Right lobe of liver (tissue), 6 donors: Measurements from ENCODE around the gene GIGYF1. TPM values are rescaled to one million over a fixed set of nuclear protein-coding genes. Genes with fewer than 3 reads are reported as not detected.

ENCODE experiments used
- ATAC-seq, 4 donors: fragments of 200-7000 bp; cut with Tn5 transposase; one replicate each; pipeline ENCODE4 v1.9.1; 2020; ENCODE audit warnings: mild to moderate bottlenecking in 4 of 4, moderate library complexity in 4 of 4
- DNase-seq, 3 donors: peaks; one replicate each; pipeline ENCODE4 v3.0.0-alpha.2; 2020
- H3K27ac ChIP-seq, 3 donors: fragments of 200-600 bp; one replicate each; pipeline ENCODE4 v1.8.0; 2022
- H3K27me3 ChIP-seq, 2 donors: fragments of 200-600 bp; one replicate each; pipeline ENCODE4 v1.8.0; 2022
- H3K36me3 ChIP-seq, 4 donors: fragments of 200-600 bp; sonication (generic) in 1 of 4; one replicate each; pipeline versions ENCODE4 v1.5.1 to v1.8.0; 2017 to 2022; ENCODE audit warnings: control low read depth in 1 of 4
- H3K4me1 ChIP-seq, 4 donors: fragments of 200-600 bp; sonication (generic) in 1 of 4; one replicate each; pipeline versions ENCODE4 v1.5.1 to v1.8.0; 2017 to 2022; ENCODE audit warnings: control low read depth in 1 of 4
- H3K4me3 ChIP-seq, 3 donors: fragments of 200-600 bp; one replicate each; pipeline ENCODE4 v1.8.0; 2022
- H3K9me3 ChIP-seq, 4 donors: fragments of 200-600 bp; sonication (generic) in 1 of 4; one replicate each; pipeline versions ENCODE4 v1.5.1 to v1.8.0; 2017 to 2022; ENCODE audit warnings: control low read depth in 1 of 4
- CTCF ChIP-seq, 4 donors: fragments of 200-600 bp in 3 of 4; fragments of 450-650 bp in 1 of 4; IDR thresholded peaks; one replicate each; pipeline versions ENCODE4 v1.5.1 to v1.8.0; 2016 to 2022; ENCODE audit warnings: antibody characterized with exemption in 4 of 4, mild to moderate bottlenecking in 2 of 4
- POLR2A ChIP-seq: fragments of 450-650 bp; IDR thresholded peaks from one replicate; pipeline ENCODE4 v1.6.1; 2017; ENCODE audit warnings: antibody characterized with exemption, mild to moderate bottlenecking
- WGBS: methylation state at CpG from one replicate; pipeline ENCODE4 v1.1.6; 2018; ENCODE audit warnings: low coverage, low lambda C conversion rate; ENCODE audit not compliant: insufficient coverage; ENCODE audit errors: missing lambda C conversion rate; 5-methylcytosine and 5-hydroxymethylcytosine counted together
- intact Hi-C, 2 donors: fragments of 100-400 bp; cut with DNase I; formaldehyde crosslinking; loops; one replicate each; pipeline versions ENCODE4 v1.11.2 to v1.14.1; 2022
- total RNA-seq, 6 experiments: library from RNA; depleted of rRNA in 2 of 6; stranded (reverse); fragments of >200 nt in 2 of 6; fragmentation: NEBNext Ultra II Directional in 3 of 6; extraction: Animal tissue kit (Norgen Biotek cat#: 25700) in 3 of 6; gene quantifications; one replicate each; pipeline versions ENCODE4 v1.1.0 to v1.2.4, GENCODE V29; 2016 to 2023
- donor health status: DM: no; HTN: yes; CAD: no.
- donor health status: DM: no; HTN: no; CAD: no.
- donor health status: DM: no; HTN: no; CAD: no.
- donor health status: DM: no; HTN: yes; CAD: no.
- donor health status: DM: no; HTN: yes; CAD: no.

Gene GIGYF1
- total RNA-seq, 6 experiments from 2014 or later, result 6.6 to 25.1 (median 15.5) TPM

- DNase-seq, result peak; percentile 65 to 79 (median 67)
- intact Hi-C loops, result no loop called here
- 13% methylated on average over 26 of the region's 63 CpGs for WGBS
- no peak for TF ChIP-seq CTCF (IDR thresholded peaks at IDR 0.05)
- no peak within 1 kb of the TSS for H3K4me3 ChIP-seq
- H3K4me1 ChIP-seq, result peaks cover 0 to 4% (median 0%) of the 10 kb centered on the region in 4 donors
- no peaks in the 10 kb centered on the region for H3K36me3 ChIP-seq
- no peaks in the 10 kb centered on the region for H3K27me3 ChIP-seq
- no peaks in the 10 kb centered on the region for H3K9me3 ChIP-seq
- ATAC-seq, result peak; percentile 74 to 94 (median 83)
- no peak within 1 kb of the TSS for H3K27ac ChIP-seq
Measured at GRCh38 chr7:100655908-100656674, 38.0 kb downstream of the GIGYF1 start, which contains the start of gene ACTL6B. Gene ACTL6B (minus strand): TSS chr7:100656448. CDS start chr7:100656354, 94 bp downstream.

DNA sequence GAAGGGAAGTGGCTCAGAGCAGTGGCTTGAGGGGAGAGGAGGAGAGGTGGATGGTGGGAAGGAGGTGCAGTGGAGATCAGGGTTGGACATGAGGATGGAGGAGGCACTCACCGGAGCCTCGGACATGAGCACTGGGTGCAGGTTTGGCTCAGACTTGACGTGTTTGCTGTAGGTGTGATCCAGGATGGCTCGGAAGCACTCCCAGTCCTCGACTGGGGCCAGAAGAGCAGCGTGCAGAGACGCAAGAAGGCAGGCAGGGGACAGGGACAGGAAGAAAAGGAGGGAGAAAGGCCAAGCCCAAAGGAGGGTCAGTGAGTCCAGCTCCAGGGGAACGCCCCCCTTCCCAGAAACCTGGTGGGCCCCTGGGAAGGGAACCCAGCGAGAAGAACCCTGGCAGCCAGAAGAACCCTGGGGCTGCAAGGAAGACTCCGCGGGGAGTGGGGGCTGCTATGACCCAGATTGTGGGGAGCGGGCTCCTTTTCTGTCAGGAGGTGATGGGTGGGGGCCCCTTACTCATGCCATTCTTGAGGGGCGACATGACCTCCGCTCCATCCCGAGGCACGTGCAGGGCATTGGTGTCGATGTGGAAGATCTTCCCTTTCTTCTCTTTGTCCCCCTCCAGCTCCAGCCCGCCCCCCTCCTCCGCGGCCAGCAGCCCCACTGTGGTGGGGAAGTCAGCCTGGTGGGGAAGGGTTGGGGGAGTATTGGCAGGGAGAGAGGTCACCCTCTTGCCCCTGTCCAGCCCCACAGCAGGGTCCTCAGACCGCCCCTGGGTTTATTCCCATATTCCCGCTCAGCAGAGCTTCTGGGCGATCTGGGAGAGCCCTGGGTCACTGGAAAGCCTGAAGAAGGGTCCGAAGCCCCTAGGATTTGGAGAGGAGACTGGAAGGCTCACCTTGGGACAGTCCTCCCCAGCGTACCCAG, 38.9 kb downstream of the GIGYF1 start:
- no peak for TF ChIP-seq POLR2A
- no peak for TF ChIP-seq CTCF (IDR thresholded peaks at IDR 0.05)
- intact Hi-C loops, result no loop called here

GRCh38 chr7:100649826-100650565, 44.1 kb downstream of the GIGYF1 start:
- no peak for DNase-seq
- Histone ChIP-seq H3K9me3 (no peaks in the 10 kb centered on the region), H3K27me3 (no peaks in the 10 kb centered on the region), H3K4me1 (peaks cover 0 to 4% (median under 1%) of the 10 kb centered on the region in 4 donors), H3K36me3 (no peaks in the 10 kb centered on the region), H3K4me3 (no peak overlapping the region), H3K27ac (no peak overlapping the region)
- ATAC-seq, result no peak
- TF ChIP-seq CTCF (IDR thresholded peaks at IDR 0.05) (no peak), POLR2A (no peak)
- intact Hi-C loops, result no loop called here
- 82% methylated on average over 7 of the region's 15 CpGs for WGBS

More for the DNA sequence above, 38.9 kb downstream of the GIGYF1 start:
- 55% methylated on average over 19 of the region's 25 CpGs for WGBS
- H3K27ac ChIP-seq, result no peak overlapping the region
- H3K9me3 ChIP-seq, result no peaks in the 10 kb centered on the region
- no peaks in the 10 kb centered on the region for H3K36me3 ChIP-seq
- DNase-seq (no peak), ATAC-seq (no peak)
- no peak overlapping the region for H3K4me3 ChIP-seq
- peaks cover 0 to 4% (median under 1%) of the 10 kb centered on the region in 4 donors for H3K4me1 ChIP-seq
- H3K27me3 ChIP-seq, result no peaks in the 10 kb centered on the region

GRCh38 chr7:100642534-100642907, 51.5 kb downstream of the GIGYF1 start:
- Histone ChIP-seq H3K4me3 (peak overlapping the region; percentile 59 to 87 (median 66)), H3K36me3 (peaks cover 0 to 5% (median 0%) of the 10 kb centered on the region in 4 donors), H3K9me3 (no peaks in the 10 kb centered on the region), H3K27ac (peak overlapping the region; percentile 68 to 92 (median 83)), H3K4me1 (peaks cover 0 to 13% (median 3%) of the 10 kb centered on the region in 4 donors), H3K27me3 (no peaks in the 10 kb centered on the region)
- WGBS, result 0% methylated on average over 2 of the region's 11 CpGs
- intact Hi-C loops, result no loop called here
- ATAC-seq, result peak; percentile 82 to 92 (median 85)
- DNase-seq, result peak; percentile 88 to 93 (median 91)
- TF ChIP-seq CTCF (IDR thresholded peaks at IDR 0.05) (no peak), POLR2A (peak; percentile 71)
